ENCODE data around the gene KLK13.

Gene KLK13

GRCh38 chr19:51091895-51092873, 27.3 kb upstream of the KLK13 start:
- no peak for DNase-seq

DNA sequence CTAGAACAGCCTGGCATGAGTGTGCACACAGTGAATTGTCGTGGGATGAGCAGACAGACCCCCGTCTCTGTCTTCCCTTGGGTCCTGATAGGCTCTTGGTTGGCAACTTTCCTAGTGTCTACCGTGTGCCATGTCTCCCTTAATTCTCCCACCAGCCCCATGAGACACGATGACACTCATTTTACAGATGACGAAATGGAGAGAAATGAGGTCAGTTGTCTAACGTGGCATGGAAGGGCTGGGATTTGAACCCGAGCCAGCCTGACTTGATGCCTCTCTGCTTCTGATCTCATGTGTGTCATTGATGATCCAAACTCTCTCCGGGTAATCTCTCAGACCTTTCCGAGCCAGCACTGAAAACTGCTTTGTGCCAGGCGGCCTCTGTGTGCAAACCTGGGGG, 26.2 kb upstream of the KLK13 start:
- DNase-seq = no peak

DNA sequence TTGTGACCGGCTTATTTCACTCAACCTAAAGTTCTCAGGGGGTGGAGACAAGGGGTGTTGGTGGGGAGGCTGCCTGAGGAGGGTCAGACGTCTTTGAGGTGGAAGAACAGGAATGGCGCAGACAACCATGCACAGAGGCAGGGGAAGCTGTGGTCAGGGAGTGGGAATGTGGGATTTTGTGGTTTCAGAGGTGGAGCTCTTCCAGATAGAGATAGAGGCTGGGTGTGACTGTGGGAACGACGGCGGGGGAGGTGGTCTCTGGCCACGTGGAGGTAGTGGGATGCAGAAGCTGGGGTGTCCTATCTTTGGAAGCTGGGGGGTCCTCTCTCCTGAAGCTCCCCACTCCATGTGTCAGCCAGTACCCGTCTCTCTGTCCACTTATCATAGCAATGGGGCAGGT, 25.6 kb upstream of the KLK13 start:
- peak; percentile 42 for DNase-seq

GRCh38 chr19:51089786-51090185, 24.9 kb upstream of the KLK13 start:
- no peak for DNase-seq

GRCh38 chr19:51086153-51086850, 21.4 kb upstream of the KLK13 start:
- DNase-seq = no peak

- no peak for DNase-seq
Observed at GRCh38 chr19:51084505-51084904, 19.6 kb upstream of the KLK13 start.

- no peak for DNase-seq
Observed at GRCh38 chr19:51083783-51084182, 18.9 kb upstream of the KLK13 start.

DNA sequence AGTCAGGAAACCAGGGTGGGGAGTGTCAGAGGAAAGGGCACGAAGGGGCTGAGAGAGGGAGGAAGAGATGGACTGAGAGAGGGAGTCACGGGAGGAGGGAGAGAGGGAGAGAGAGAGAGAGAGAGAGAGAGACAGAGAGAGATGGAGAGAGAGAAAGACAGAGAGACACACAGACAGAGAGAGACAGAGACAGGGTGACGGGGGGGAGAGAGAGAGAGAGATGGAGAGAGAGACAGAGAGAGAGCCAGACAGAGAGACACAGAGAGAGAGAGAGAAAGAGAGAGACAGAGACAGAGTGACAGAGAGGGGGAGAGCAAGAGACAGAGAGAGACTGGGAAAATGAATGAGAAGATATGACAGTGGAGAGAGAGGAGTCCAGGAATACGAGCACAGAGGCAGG, 18.3 kb upstream of the KLK13 start:
- DNase-seq = no peak

- DNase-seq = no peak
Observed at GRCh38 chr19:51082611-51083010, 17.7 kb upstream of the KLK13 start, which contains the start of gene KLK14. KLK14 (minus strand) TSS chr19:51082887; CDS start chr19:51082614, 273 bp downstream.

- DNase-seq = no peak
Observed at GRCh38 chr19:51081476-51081875, 16.6 kb upstream of the KLK13 start.

DNA sequence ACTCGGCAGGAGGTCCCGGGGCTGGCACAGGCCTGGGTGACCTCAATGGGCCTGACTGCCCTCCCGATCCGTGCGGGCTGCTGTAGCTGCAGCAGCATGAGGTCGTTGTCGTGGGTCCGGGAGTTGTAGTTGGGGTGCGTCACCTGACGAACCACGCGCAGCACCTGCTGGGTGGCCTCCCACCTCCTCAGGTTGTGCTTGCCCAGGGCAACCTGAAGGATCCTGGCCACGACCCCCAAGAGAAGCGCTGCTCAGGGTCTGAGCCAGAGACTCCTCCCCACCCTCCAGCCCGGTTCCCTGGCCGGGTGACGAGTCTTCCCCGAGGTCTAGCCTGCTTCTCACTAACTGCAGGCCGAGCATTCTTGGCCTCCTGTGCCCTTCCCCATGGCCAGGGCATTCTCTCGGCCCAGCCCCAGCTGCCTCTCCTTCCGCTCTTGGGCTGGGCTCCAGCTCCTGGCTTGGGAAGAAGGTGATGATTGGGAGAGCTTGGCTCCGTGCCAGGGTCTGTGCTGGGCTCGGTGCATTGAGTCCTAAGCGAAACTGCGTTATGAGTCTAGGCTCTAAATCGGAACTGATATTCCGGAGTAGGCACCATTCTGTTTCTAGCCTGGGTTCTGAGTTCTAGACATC, 14.7 kb upstream of the KLK13 start:
- DNase-seq = peak; percentile 13

DNA sequence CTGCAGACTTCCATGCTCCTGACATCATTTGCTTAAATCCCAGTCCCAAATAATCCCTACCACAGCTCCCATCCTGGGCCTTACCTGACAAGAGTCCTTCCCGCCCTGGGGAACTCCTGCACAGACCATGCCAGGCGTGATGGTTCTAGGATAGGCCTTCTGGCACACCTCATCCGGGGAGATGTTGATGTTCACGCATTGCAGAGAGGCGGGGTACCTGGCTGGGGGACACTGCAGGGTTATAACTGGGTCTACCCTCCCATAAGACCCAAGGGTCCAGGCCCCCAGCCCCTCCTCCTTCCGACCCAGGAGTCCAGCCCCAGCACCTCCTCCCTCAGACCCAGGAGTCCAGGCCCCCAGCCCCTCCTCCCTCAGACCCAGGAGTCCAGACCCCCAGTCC, 13.8 kb upstream of the KLK13 start:
- no peak for DNase-seq

DNA sequence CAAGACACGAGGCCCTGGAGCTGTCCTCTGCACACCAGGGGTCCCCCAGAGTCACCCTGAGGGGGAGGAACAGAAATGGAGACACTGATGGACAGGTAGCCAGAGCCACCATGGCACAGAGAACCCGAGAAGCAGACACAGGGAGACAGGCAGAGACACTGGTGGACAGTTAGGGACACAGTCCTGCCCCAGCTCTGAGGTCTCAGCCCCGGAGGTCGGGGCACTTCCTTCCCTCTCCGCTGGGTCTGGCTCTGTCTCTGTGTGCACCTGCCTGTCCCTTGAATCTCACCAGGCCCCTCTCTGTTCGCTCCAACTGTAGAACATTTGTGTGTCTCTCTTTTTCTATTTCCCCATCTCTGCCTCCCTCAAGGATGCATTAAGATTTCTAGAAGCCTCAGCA, 13.2 kb upstream of the KLK13 start:
- no peak for DNase-seq

DNA sequence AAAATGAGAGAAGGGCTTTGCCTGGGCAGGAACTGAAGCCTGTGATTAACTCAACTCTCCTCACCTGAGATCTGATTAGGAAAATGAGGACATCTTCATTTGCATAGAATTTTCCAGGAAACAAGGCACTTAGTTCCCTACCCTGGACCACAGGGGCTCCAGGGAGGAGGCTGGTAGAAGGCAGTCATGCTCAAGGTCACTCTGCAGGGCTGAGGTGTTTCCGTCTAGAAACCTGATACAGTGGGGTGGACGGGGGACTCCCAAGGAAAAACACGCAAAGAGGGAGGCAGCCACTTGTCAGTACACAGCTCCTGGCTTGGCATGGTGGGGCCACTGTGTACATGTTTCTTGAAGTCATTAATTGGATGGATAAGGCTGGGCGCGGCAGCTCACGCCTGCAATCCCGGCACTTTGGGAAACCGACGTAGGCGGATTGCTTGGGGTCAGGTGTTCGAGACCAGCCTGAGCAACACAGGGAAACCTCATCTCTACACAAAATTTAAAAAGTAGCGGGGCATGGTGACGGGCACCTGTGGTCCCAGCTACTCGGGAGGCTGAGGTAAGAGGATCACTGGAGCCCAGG, 11.8 kb upstream of the KLK13 start:
- no peak for DNase-seq

- DNase-seq = no peak
Observed at GRCh38 chr19:51075998-51076397, 11.1 kb upstream of the KLK13 start.

DNA sequence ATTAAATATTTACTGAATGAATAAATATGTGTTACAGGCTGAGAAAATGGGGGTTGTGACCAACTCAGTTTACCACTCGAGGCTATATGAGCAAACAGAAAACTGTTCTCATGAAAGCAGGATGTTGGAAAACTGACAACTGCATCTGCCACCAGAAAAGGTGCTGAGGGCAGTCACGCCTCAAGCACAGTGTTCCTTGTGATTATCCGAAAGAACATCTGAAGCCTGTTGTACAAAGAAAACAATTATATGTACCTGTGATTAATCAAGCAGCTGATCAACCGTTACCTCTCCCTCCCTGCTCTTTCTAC, 6.2 kb upstream of the KLK13 start:
- no peak for DNase-seq

DNA sequence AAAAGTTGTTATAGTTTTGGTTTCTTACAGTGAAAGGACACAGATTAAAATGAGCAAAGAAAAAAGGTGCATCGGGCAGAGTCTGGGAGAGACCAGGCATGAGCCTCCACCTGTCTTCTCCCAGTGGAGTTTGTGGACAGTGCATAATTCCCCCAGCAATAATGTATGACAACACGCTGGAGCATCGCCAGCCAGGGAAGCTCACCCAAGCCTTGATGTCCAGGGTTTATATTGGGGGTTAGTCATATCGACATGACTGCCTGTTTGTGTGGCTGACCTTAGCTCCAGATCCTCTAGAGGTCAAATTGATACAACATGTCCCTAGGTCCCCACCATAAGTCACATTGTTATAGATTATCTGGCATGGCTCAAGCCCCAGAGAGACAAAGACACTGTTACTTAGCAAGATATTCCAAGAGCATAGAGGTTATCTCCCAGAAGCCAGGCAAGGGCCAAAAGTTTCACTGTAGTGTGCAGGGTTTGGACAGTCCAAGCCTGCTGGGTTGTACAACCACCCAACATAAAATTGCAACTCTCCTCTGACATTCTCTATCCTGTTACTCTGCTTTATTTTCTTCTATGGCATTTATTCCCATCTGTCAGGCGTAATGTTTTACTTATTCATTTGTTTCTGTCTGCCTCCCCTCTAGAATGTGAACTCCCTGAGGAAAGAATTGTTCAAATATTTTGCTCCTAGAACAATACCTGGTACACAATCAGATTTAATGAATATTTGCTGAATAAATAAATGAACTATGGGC, 5.6 kb upstream of the KLK13 start:
- no peak for DNase-seq

- DNase-seq = no peak
Observed at GRCh38 chr19:51066393-51067186, 1.7 kb upstream of the KLK13 start.

GRCh38 chr19:51065221-51065960, 499 bp upstream of the KLK13 start:
- DNase-seq = no peak

GRCh38 chr19:51063664-51064063, 1.2 kb downstream of the KLK13 start:
- no peak for DNase-seq

GRCh38 chr19:51060973-51061372, 3.9 kb downstream of the KLK13 start:
- DNase-seq = no peak
